Neural progenitor cell (in vitro differentiated cells): Measurements from ENCODE around the gene ZBTB49. TPM values are rescaled to one million over a fixed set of nuclear protein-coding genes. Genes with fewer than 3 reads are reported as not detected.

Experiments used
- DNase-seq: peaks from one replicate; pipeline ENCODE4 v3.0.0-alpha.2; 2016; ENCODE audit warnings: low spot score
- H2AFZ ChIP-seq: fragments of 200-600 bp; sonication (generic); replicated peaks from 2 replicates; pipeline ENCODE4 v1.6.1; 2016; ENCODE audit warnings: antibody characterized with exemption
- H3F3A ChIP-seq: fragments of 200-600 bp; sonication (generic); 2 replicates; pipeline ENCODE4 v1.6.1; 2016; ENCODE audit warnings: antibody characterized with exemption, low read depth
- H3K27ac ChIP-seq: fragments of 200-600 bp; sonication (generic); 2 replicates; pipeline ENCODE4 v1.5.1; 2016; ENCODE audit warnings: mild to moderate bottlenecking
- H3K27me3 ChIP-seq: fragments of 200-600 bp; sonication (generic); 2 replicates; pipeline ENCODE4 v1.6.1; 2016; ENCODE audit warnings: mild to moderate bottlenecking, moderate library complexity
- H3K36me3 ChIP-seq: fragments of 200-600 bp; sonication (generic); 2 replicates; pipeline ENCODE4 v1.5.1; 2016
- H3K4me1 ChIP-seq: fragments of 200-600 bp; sonication (generic); 2 replicates; pipeline ENCODE4 v1.6.1; 2016; ENCODE audit warnings: mixed run types
- H3K4me2 ChIP-seq: fragments of 200-600 bp; sonication (generic); 2 replicates; pipeline ENCODE4 v1.6.1; 2016
- H3K4me3 ChIP-seq: fragments of 200-600 bp; sonication (generic); 2 replicates; pipeline ENCODE4 v1.5.1; 2016
- H3K79me2 ChIP-seq: fragments of 200-600 bp; sonication (generic); 2 replicates; pipeline ENCODE4 v1.6.1; 2016; ENCODE audit warnings: low read depth
- H3K9ac ChIP-seq: fragments of 200-600 bp; sonication (generic); 2 replicates; pipeline ENCODE4 v1.6.1; 2016
- H3K9me3 ChIP-seq: fragments of 200-600 bp; sonication (generic); 2 replicates; pipeline ENCODE4 v1.5.1; 2016; ENCODE audit warnings: low read depth
- H4K20me1 ChIP-seq: fragments of 200-600 bp; sonication (generic); 2 replicates; pipeline ENCODE4 v1.6.1; 2016; ENCODE audit warnings: low read depth
- H3K27ac Mint-ChIP-seq: 3 replicates; pipeline ENCODE4 v1.8.0; 2021; ENCODE audit warnings: mixed read lengths
- H3K27me3 Mint-ChIP-seq: 2 replicates; pipeline ENCODE4 v1.8.0; 2022; ENCODE audit warnings: low read depth, mild to moderate bottlenecking, inconsistent platforms, moderate library complexity, mixed read lengths; ENCODE audit not compliant: insufficient read depth
- H3K36me3 Mint-ChIP-seq: 3 replicates; pipeline ENCODE4 v1.8.0; 2021; ENCODE audit warnings: mixed read lengths
- H3K4me1 Mint-ChIP-seq: 3 replicates; pipeline ENCODE4 v1.8.0; 2021; ENCODE audit warnings: mixed read lengths
- H3K4me3 Mint-ChIP-seq: 3 replicates; pipeline ENCODE4 v1.8.0; 2021; ENCODE audit warnings: mild to moderate bottlenecking, moderate library complexity, mixed read lengths
- H3K9me3 Mint-ChIP-seq: 3 replicates; pipeline ENCODE4 v1.8.0; 2020; ENCODE audit warnings: mixed read lengths
- EZH2 ChIP-seq: fragments of 200-600 bp; sonication (generic); IDR thresholded peaks from 2 replicates; pipeline ENCODE4 v1.6.1; 2017; ENCODE audit warnings: antibody characterized with exemption, mild to moderate bottlenecking, moderate library complexity
- EZH2phosphoT487 ChIP-seq: fragments of 200-600 bp; sonication (generic); IDR thresholded peaks from 2 replicates; pipeline ENCODE4 v1.6.1; 2017; ENCODE audit warnings: antibody characterized with exemption
- total RNA-seq: library from RNA; depleted of rRNA; stranded (reverse); fragments of >200 nt; gene quantifications from 2 replicates; pipeline ENCODE4 v1.2.3, GENCODE V29; 2015; ENCODE audit warnings: low replicate concordance
- TF ChIP-seq, protein P1 (sequence below): fragments of 200-600 bp; sonication (generic); IDR thresholded peaks from 2 replicates; pipeline ENCODE4 v1.5.1; 2017; ENCODE audit warnings: antibody characterized with exemption, mild to moderate bottlenecking

Gene ZBTB49
- total RNA-seq, 1 donor from 2014 or later, result 20.2 TPM

DNA sequence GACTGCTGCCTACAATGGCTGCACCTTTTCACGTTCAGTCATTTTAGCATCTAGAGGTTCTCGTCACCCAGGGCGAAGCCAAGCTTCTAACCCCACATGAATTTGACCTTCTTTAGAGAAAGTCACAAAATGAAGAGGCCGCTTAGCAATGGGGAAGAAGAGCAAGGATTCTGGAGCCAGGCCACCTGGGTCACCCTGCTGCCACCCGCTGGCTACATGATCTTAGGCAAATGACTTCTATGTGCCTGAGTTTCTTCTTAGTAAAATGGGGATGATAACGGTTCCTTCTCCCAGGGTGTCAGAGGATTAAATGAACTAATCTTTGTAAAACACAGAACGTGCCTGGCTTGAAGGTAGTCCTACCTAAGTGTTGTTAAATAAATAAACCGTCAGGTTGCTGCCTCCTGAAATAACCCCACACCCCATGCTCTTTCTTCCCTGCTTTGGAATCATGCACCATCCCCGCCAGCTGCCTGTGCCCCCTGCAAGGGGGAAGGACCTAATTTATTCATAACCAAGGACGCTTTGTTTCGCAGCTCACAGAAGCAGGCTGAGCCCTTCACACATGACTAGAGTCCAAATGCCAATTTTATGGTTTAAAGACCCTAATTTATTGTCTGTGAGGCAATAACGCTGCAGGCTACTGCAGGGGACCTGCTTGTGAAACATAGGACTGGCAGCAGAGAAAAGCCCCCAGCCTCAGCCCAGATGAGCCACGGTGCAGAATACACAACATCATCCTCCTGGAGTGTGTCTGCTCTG, 68.2 kb downstream of the ZBTB49 start:
- Mint-ChIP-seq H3K4me1 (peaks cover 45% of the 10 kb centered on the region), H3K36me3 (no peaks in the 10 kb centered on the region), H3K27ac (peak overlapping the region; percentile 81), H3K4me3 (peak overlapping the region; percentile 68), H3K27me3 (peaks cover 34% of the 10 kb centered on the region), H3K9me3 (peaks cover 9% of the 10 kb centered on the region)
- peak; percentile 24 for DNase-seq
- Histone ChIP-seq H3K9me3 (no peaks in the 10 kb centered on the region), H3K36me3 (no peaks in the 10 kb centered on the region), H3K27me3 (no peaks in the 10 kb centered on the region), H3K4me2 (peak overlapping the region; percentile 34), H3K4me3 (no peak overlapping the region), H3F3A (peaks cover 8% of the 10 kb centered on the region), H3K4me1 (peaks cover 6% of the 10 kb centered on the region), H3K27ac (no peak overlapping the region), H3K9ac (no peak overlapping the region), H4K20me1 (no peaks in the 10 kb centered on the region), H3K79me2 (no peaks in the 10 kb centered on the region), H2AFZ (no peak overlapping the region)
- TF ChIP-seq, protein P1, sequence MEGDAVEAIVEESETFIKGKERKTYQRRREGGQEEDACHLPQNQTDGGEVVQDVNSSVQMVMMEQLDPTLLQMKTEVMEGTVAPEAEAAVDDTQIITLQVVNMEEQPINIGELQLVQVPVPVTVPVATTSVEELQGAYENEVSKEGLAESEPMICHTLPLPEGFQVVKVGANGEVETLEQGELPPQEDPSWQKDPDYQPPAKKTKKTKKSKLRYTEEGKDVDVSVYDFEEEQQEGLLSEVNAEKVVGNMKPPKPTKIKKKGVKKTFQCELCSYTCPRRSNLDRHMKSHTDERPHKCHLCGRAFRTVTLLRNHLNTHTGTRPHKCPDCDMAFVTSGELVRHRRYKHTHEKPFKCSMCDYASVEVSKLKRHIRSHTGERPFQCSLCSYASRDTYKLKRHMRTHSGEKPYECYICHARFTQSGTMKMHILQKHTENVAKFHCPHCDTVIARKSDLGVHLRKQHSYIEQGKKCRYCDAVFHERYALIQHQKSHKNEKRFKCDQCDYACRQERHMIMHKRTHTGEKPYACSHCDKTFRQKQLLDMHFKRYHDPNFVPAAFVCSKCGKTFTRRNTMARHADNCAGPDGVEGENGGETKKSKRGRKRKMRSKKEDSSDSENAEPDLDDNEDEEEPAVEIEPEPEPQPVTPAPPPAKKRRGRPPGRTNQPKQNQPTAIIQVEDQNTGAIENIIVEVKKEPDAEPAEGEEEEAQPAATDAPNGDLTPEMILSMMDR, result no peak
- TF ChIP-seq EZH2 (no peak), EZH2phosphoT487 (no peak)

DNA sequence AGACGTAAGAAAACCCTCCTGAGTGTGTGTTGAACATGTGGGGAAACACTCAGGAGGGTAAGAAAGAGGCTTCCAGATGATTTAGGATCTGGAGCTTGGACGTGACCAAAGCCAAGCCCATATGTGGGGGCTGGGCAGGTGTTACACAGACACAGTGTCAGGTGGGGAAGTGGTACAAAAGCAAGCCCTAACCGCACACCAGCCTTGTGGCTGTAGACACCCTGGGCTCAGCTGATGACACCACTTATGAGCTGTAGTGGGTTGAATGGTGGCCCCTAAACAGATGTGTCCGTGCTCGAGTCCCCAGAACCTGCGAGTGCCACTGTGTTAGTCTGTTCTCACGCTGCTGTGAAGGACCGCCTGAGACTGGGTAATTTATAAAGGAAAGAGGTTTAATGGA, 71.8 kb downstream of the ZBTB49 start:
- Histone ChIP-seq H3K4me2 (no peak overlapping the region), H3K27me3 (no peaks in the 10 kb centered on the region), H3K36me3 (no peaks in the 10 kb centered on the region), H3F3A (peaks cover 8% of the 10 kb centered on the region), H3K27ac (no peak overlapping the region), H3K4me3 (no peak overlapping the region), H3K9me3 (no peaks in the 10 kb centered on the region), H3K9ac (no peak overlapping the region), H4K20me1 (no peaks in the 10 kb centered on the region), H3K79me2 (no peaks in the 10 kb centered on the region), H2AFZ (no peak overlapping the region), H3K4me1 (peaks cover 6% of the 10 kb centered on the region)
- Mint-ChIP-seq H3K27me3 (peaks cover 36% of the 10 kb centered on the region), H3K9me3 (peaks cover 16% of the 10 kb centered on the region), H3K4me1 (peaks cover 41% of the 10 kb centered on the region), H3K36me3 (no peaks in the 10 kb centered on the region), H3K27ac (no peak overlapping the region), H3K4me3 (peak overlapping the region; percentile 8)
- no peak for TF ChIP-seq EZH2phosphoT487
- no peak for TF ChIP-seq EZH2
- TF ChIP-seq, protein P1, result no peak
- no peak for DNase-seq

DNA sequence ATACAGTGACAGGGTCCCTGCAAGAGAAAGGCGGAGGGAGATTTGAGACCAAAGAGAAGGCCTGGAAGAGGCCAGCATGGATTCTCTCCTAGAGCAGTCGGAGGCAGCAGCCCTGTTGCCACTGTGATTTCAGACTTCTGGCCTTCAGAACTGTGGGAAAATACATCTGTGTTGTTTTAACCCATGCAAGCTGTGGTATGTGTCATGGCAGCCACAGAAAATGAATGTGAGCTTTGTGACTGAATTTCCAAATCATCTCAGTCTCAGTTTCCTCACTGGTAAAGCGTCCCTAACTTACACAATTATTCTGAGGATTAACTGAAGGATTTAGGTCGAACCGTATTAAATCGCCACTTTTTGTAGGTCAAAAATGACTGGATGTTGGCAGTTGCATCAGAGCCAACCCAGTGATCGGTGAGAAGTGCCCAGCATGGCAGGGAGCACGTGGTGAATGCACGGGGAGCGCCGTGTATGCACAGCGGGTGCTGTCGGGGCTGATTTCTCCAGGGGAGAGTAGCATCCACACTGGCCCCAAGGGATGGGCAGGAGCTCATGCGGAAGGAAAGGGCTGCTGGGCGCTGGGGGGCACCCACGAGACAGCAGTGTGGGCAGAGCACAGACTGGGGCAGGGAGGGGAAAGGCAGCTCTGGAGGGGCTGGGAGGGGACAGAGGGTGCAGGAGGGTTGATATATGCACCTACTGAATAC, 73.1 kb downstream of the ZBTB49 start:
- Histone ChIP-seq H3K27me3 (no peaks in the 10 kb centered on the region), H3K4me2 (no peak overlapping the region), H3K9me3 (no peaks in the 10 kb centered on the region), H3K36me3 (no peaks in the 10 kb centered on the region), H2AFZ (no peak overlapping the region), H4K20me1 (no peaks in the 10 kb centered on the region), H3K79me2 (no peaks in the 10 kb centered on the region), H3K9ac (no peak overlapping the region), H3K4me3 (no peak overlapping the region), H3K27ac (no peak overlapping the region), H3F3A (peaks cover 8% of the 10 kb centered on the region), H3K4me1 (peaks cover 4% of the 10 kb centered on the region)
- Mint-ChIP-seq H3K36me3 (no peaks in the 10 kb centered on the region), H3K4me3 (peak overlapping the region; percentile 54), H3K27me3 (peaks cover 30% of the 10 kb centered on the region), H3K9me3 (peaks cover 16% of the 10 kb centered on the region), H3K4me1 (peaks cover 31% of the 10 kb centered on the region), H3K27ac (peak overlapping the region; percentile 86)
- no peak for DNase-seq
- TF ChIP-seq, protein P1, result no peak
- no peak for TF ChIP-seq EZH2phosphoT487
- TF ChIP-seq EZH2, result no peak
